Astrocyte of the cerebellum (primary cell): Measurements from ENCODE around the gene DCUN1D4.

Experiments
- DNase-seq: peaks from one replicate; pipeline ENCODE4 v3.0.0-alpha.2; 2011; ENCODE audit warnings: low read depth
- H3K4me3 ChIP-seq: 2 replicates; pipeline ENCODE4 v1.5.1; 2011; ENCODE audit warnings: mild to moderate bottlenecking, low read depth, low read length, moderate library complexity
- CTCF ChIP-seq: IDR thresholded peaks from 2 replicates; pipeline ENCODE4 v1.5.1; 2012; ENCODE audit warnings: low read length, low read depth, moderate library complexity, mild to moderate bottlenecking; ENCODE audit errors: missing control alignments
- in situ Hi-C: cut with HindIII; loops from 2 replicates; pipeline ENCODE4 v1.10.0; 2017; ENCODE audit warnings: low sequenced_read_pairs

DCUN1D4 gene

DNA sequence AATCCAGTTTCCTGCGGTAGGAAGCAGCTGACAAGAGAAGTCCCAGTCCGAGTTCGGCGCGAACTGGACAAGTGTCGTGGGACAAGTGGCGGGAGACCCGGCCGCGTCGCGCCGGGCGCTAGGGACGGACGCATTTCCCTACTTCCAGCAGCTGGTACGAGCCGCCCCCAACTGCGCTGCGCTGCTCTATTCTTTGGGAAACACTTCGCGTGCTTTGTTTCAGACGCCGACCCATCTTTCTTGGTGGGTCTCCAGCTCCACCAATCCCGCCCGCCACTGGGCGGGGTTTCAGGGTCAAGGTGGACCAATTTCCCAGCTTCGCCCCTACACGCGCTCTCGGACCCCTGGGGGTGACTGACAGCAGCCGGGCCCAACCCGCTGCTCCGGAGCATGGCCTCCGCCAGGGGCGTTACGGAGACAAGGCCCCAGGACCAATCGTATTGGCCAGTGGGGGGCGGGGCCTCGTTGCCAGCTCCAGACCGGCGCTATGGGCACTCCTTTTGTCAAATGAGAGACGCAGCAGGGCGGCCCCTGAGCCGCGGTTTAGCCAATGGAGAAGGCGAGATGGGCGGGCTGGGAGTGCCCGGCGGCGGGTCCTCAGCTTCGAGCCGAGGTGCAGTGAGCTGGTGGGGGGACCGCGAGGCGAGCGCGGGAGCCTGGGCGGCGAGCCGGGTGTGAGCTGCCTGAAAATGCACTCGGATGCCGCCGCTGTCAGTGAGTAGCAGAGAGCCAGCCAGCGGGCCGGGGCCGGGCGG is at the start of gene DCUN1D4:
TSS of gene DCUN1D4 (plus strand) at position 600 of the 755 bp plus-strand sequence. CDS start at position 690, 90 bp downstream.
- in situ Hi-C loops = no loop called here
- peak within 1 kb of the TSS; percentile 78 for H3K4me3 ChIP-seq
- DNase-seq = peak; percentile 99
- TF ChIP-seq CTCF = peak; percentile 41

- in situ Hi-C loops = no loop called here
- no peak for DNase-seq
- H3K4me3 ChIP-seq = no peak overlapping the region
- TF ChIP-seq CTCF = no peak
These were observed 22.3 kb upstream of the DCUN1D4 start for GRCh38 chr4:51820443-51821234.

DNA sequence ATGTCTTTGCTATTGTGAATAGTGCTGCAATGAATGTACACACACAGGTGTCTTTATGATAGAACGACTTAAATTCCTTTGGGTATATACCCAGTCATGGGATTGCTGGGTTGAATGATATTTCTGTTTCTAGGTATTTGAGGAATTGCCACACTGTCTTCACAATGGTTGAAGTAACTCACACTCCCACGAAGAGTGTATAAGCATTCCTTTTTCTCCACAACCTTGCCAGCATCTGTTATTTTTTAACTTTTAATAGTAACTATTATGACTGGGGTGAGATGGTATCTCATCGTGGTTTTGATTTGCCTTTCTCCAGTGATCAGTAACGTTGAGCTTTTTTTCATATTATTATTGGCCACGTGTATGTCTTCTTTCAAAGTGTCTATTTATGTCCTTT is 17.6 kb upstream of the DCUN1D4 start:
- no peak for TF ChIP-seq CTCF
- no peak overlapping the region for H3K4me3 ChIP-seq
- DNase-seq = no peak
- in situ Hi-C loops = no loop called here

DNA sequence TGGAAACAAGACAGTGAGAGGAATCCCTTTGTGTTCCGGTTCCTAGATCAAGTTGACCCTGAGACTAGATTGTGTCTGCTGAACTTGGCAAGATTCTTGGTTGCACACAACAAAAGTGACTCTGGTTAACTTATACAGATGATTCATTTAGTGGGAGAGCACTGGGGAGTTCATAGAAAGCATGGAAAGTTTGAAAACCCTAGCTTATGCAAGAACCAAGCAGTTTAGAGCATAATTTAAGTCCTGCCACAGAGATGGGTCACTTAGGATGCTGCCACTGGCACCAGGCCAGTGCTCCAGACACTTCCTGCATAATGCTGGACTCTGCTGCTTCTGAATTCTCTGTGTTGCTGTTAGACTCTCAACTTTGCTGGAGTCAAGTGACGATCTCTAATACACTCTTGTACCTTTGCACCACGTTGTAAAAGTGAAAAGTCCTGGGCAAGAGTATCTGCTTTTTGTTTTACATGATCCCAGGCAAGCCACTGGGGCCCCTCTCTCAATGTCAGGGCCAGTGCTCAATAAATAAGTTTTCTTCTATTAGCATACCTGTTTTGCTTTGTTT is 12.7 kb upstream of the DCUN1D4 start:
- no peak overlapping the region for H3K4me3 ChIP-seq
- DNase-seq = no peak
- TF ChIP-seq CTCF = no peak
- in situ Hi-C loops = no loop called here

DNA sequence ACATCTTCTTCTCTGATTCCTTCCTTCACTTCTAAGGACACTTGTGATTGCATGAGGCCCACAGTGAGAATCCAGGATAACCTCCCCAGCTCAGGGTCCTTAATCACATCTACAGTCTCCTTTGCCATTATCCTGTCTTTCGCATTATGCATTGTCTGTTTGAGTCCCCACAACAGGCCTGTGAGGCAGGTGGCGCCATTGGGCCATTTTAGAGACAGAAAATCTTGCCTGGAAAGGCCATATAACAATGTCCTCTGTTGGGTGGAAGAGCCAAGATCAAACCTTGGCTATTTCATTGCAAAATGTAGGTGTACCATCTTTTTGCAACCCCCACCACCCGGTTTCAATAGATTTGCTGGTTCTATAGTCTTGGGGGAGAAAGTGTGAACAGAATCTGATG is 11.8 kb upstream of the DCUN1D4 start:
- DNase-seq = no peak
- in situ Hi-C loops = no loop called here
- TF ChIP-seq CTCF = peak; percentile 68
- no peak overlapping the region for H3K4me3 ChIP-seq

GRCh38 chr4:51833236-51833635 is 9.7 kb upstream of the DCUN1D4 start:
- no peak for TF ChIP-seq CTCF
- H3K4me3 ChIP-seq = no peak overlapping the region
- no peak for DNase-seq
- in situ Hi-C loops = no loop called here
